Fibroblast of upper back skin (primary cell): ENCODE measurements around the gene EPAS1.

ENCODE experiments used
- DNase-seq: peaks from one replicate; pipeline ENCODE4 v3.0.0-alpha.2; 2013

Gene EPAS1

GRCh38 chr2:46326231-46326980, 29.2 kb downstream of the EPAS1 start:
- no peak for DNase-seq

GRCh38 chr2:46327627-46328026, 30.4 kb downstream of the EPAS1 start:
- DNase-seq: no peak

GRCh38 chr2:46328291-46328690, 31.1 kb downstream of the EPAS1 start:
- no peak for DNase-seq

- DNase-seq: no peak
These were observed 31.6 kb downstream of the EPAS1 start for GRCh38 chr2:46328829-46329228.

- no peak for DNase-seq
These were observed 32.1 kb downstream of the EPAS1 start for GRCh38 chr2:46329340-46329739.

GRCh38 chr2:46329803-46330775, 32.9 kb downstream of the EPAS1 start:
- peak; percentile 95 for DNase-seq

GRCh38 chr2:46331109-46331766, 34.0 kb downstream of the EPAS1 start:
- peak; percentile 50 for DNase-seq

- DNase-seq: no peak
These were observed 35.6 kb downstream of the EPAS1 start for GRCh38 chr2:46332686-46333281.

GRCh38 chr2:46333912-46334311, 36.7 kb downstream of the EPAS1 start:
- DNase-seq: no peak

- DNase-seq: peak; percentile 97
These were observed 37.4 kb downstream of the EPAS1 start for GRCh38 chr2:46334389-46335271.

- DNase-seq: peak; percentile 75
These were observed 38.4 kb downstream of the EPAS1 start for GRCh38 chr2:46335391-46336282.

GRCh38 chr2:46336283-46336959, 39.2 kb downstream of the EPAS1 start:
- DNase-seq: peak; percentile 59

GRCh38 chr2:46337208-46337994, 40.2 kb downstream of the EPAS1 start:
- no peak for DNase-seq

- no peak for DNase-seq
These were observed 41.5 kb downstream of the EPAS1 start for GRCh38 chr2:46338674-46339073.

- DNase-seq: no peak
These were observed 42.0 kb downstream of the EPAS1 start for GRCh38 chr2:46339200-46339599.

- no peak for DNase-seq
These were observed 42.7 kb downstream of the EPAS1 start for GRCh38 chr2:46339676-46340459.

- DNase-seq: no peak
These were observed 43.7 kb downstream of the EPAS1 start for GRCh38 chr2:46340740-46341420.
